SK-N-SH treated with all-trans-retinoic acid at 6 μM for 48 hours (cell line): ENCODE data around the gene PFDN5.

Source experiments
- ATAC-seq: fragments of 200-7000 bp; cut with Tn5 transposase; 3 replicates; pipeline ENCODE4 v1.9.1; 2020; ENCODE audit warnings: mild to moderate bottlenecking, moderate library complexity
- ARNTL ChIP-seq: fragments of 450-650 bp; formaldehyde crosslinking; IDR thresholded peaks from 2 replicates; pipeline ENCODE4 v1.5.0; 2020; ENCODE audit warnings: low read depth, mild to moderate bottlenecking, moderate library complexity, borderline replicate concordance
- BACH2 ChIP-seq: fragments of 250-450 bp; sonication (Bioruptor Pico); IDR thresholded peaks from 2 replicates; pipeline ENCODE4 v1.9.0; 2021; ENCODE audit warnings: mild to moderate bottlenecking, borderline replicate concordance
- CREB5 ChIP-seq: fragments of 250-450 bp; sonication (Bioruptor Pico); IDR thresholded peaks from 2 replicates; pipeline ENCODE4 v1.5.1; 2020; ENCODE audit warnings: low read depth, mild to moderate bottlenecking, moderate library complexity
- CSRNP3 ChIP-seq: fragments of 250-450 bp; sonication (Bioruptor Pico); IDR thresholded peaks from 2 replicates; pipeline ENCODE4 v1.5.1; 2021; ENCODE audit warnings: mild to moderate bottlenecking, moderate library complexity
- GLIS3 ChIP-seq: fragments of 250-450 bp; sonication (Bioruptor Pico); IDR thresholded peaks from 2 replicates; pipeline ENCODE4 v1.5.0; 2020; ENCODE audit warnings: mild to moderate bottlenecking, moderate library complexity
- ISL1 ChIP-seq: fragments of 250-450 bp; sonication (Bioruptor Pico); IDR thresholded peaks from 2 replicates; pipeline ENCODE4 v2.1.2; 2022; ENCODE audit warnings: mild to moderate bottlenecking, moderate library complexity
- OSR1 ChIP-seq: fragments of 250-450 bp; sonication (Bioruptor Pico); IDR thresholded peaks from 2 replicates; pipeline ENCODE4 v1.8.0; 2022; ENCODE audit warnings: moderate library complexity, mild to moderate bottlenecking, inconsistent platforms
- POU6F1 ChIP-seq: fragments of 250-450 bp; sonication (Bioruptor Pico); IDR thresholded peaks from 2 replicates; pipeline ENCODE4 v1.8.0; 2021; ENCODE audit warnings: low read depth, mild to moderate bottlenecking, moderate library complexity, borderline replicate concordance
- PPARA ChIP-seq: fragments of 250-450 bp; sonication (Bioruptor Pico); IDR thresholded peaks from 2 replicates; pipeline ENCODE4 v1.5.0; 2020; ENCODE audit warnings: mild to moderate bottlenecking, borderline replicate concordance
- SNAI2 ChIP-seq: fragments of 250-450 bp; sonication (Bioruptor Pico); IDR thresholded peaks from 2 replicates; pipeline ENCODE4 v1.5.0; 2020; ENCODE audit warnings: mild to moderate bottlenecking, moderate library complexity
- TCF4 ChIP-seq: fragments of 250-450 bp; sonication (Bioruptor Pico); IDR thresholded peaks from 2 replicates; pipeline ENCODE4 v1.8.0; 2021; ENCODE audit warnings: mild to moderate bottlenecking, moderate library complexity, borderline replicate concordance
- TSHZ2 ChIP-seq: fragments of 250-450 bp; sonication (Bioruptor Pico); IDR thresholded peaks from 2 replicates; pipeline ENCODE4 v1.5.0; 2020; ENCODE audit warnings: mild to moderate bottlenecking, moderate library complexity
- ZFP3 ChIP-seq: fragments of 250-450 bp; sonication (Bioruptor Pico); IDR thresholded peaks from 2 replicates; pipeline ENCODE4 v1.5.0; 2020; ENCODE audit warnings: mild to moderate bottlenecking, moderate library complexity
- ZFP30 ChIP-seq: fragments of 450-650 bp; formaldehyde crosslinking; IDR thresholded peaks from 2 replicates; pipeline ENCODE4 v1.5.0; 2022; ENCODE audit warnings: mild to moderate bottlenecking, moderate library complexity
- ZNF565 ChIP-seq: fragments of 450-650 bp; formaldehyde crosslinking; conservative IDR thresholded peaks from 2 replicates; pipeline ENCODE4 v1.5.0; 2020; ENCODE audit warnings: low read depth, mild to moderate bottlenecking, moderate library complexity
- ZNF70 ChIP-seq: fragments of 450-650 bp; formaldehyde crosslinking; IDR thresholded peaks from 2 replicates; pipeline ENCODE4 v1.5.0; 2020; ENCODE audit warnings: mild to moderate bottlenecking, moderate library complexity
- ZNF8 ChIP-seq: fragments of 450-650 bp; formaldehyde crosslinking; IDR thresholded peaks from 2 replicates; pipeline ENCODE4 v1.5.0; 2020; ENCODE audit warnings: mild to moderate bottlenecking, moderate library complexity

PFDN5 gene

GRCh38 chr12:53252349-53252916, 42.9 kb upstream of the PFDN5 start:
- peak; percentile 35; the same call in 2 of the 3 replicates for ATAC-seq

GRCh38 chr12:53253298-53253697, 42.0 kb upstream of the PFDN5 start:
- TF ChIP-seq ZNF565 (CRISPR knock-in tag) (no peak), ZNF8 (CRISPR knock-in tag) (no peak), BACH2 (no peak), OSR1 (CRISPR knock-in tag) (no peak), PPARA (CRISPR knock-in tag) (no peak), TCF4 (CRISPR knock-in tag) (no peak), ARNTL (CRISPR knock-in tag) (no peak), ZFP30 (CRISPR knock-in tag) (no peak), TSHZ2 (no peak), ZFP3 (CRISPR knock-in tag) (no peak), CSRNP3 (CRISPR knock-in tag) (no peak), CREB5 (no peak), ZNF70 (CRISPR knock-in tag) (no peak), POU6F1 (no peak)

More at GRCh38 chr12:53252349-53252916, 42.9 kb upstream of the PFDN5 start:
- no peak for TF ChIP-seq ZFP30 (CRISPR knock-in tag)
- no peak for TF ChIP-seq TSHZ2
- no peak for TF ChIP-seq ISL1
- no peak for TF ChIP-seq GLIS3
- no peak for TF ChIP-seq SNAI2 (CRISPR knock-in tag)
- no peak for TF ChIP-seq CSRNP3 (CRISPR knock-in tag)
- no peak for TF ChIP-seq BACH2
- TF ChIP-seq PPARA (CRISPR knock-in tag), result no peak
- no peak for TF ChIP-seq ZNF8 (CRISPR knock-in tag)
- no peak for TF ChIP-seq ZNF70 (CRISPR knock-in tag)

More at GRCh38 chr12:53253298-53253697, 42.0 kb upstream of the PFDN5 start:
- no peak for ATAC-seq
